CD4-positive, alpha-beta T cell treated with Interleukin-12 subunit alpha and Interleukin-12 subunit beta, for 1 hour (primary cell): Measurements from ENCODE around the gene COL27A1.

Experiments used
- DNase-seq: peaks from one replicate; pipeline ENCODE4 v3.0.0-alpha.2; 2020

Gene COL27A1

GRCh38 chr9:114149765-114150340, 5.5 kb upstream of the COL27A1 start:
- no peak for DNase-seq

GRCh38 chr9:114150608-114151007, 4.7 kb upstream of the COL27A1 start:
- DNase-seq = no peak

- DNase-seq = no peak
Measured at GRCh38 chr9:114151426-114151956, 3.8 kb upstream of the COL27A1 start.

GRCh38 chr9:114153761-114154599, 1.4 kb upstream of the COL27A1 start:
- DNase-seq = no peak

- no peak for DNase-seq
Measured at GRCh38 chr9:114154600-114155102, 686 bp upstream of the COL27A1 start.

- DNase-seq = peak; percentile 15
Measured at GRCh38 chr9:114155995-114156656, 789 bp downstream of the COL27A1 start.

GRCh38 chr9:114156657-114157421, 1.5 kb downstream of the COL27A1 start:
- no peak for DNase-seq

GRCh38 chr9:114157516-114158176, 2.3 kb downstream of the COL27A1 start:
- DNase-seq = no peak

GRCh38 chr9:114158482-114159130, 3.3 kb downstream of the COL27A1 start:
- no peak for DNase-seq

GRCh38 chr9:114159691-114160090, 4.4 kb downstream of the COL27A1 start:
- DNase-seq = no peak

- DNase-seq = no peak
Measured at GRCh38 chr9:114161513-114161912, 6.2 kb downstream of the COL27A1 start.

GRCh38 chr9:114163517-114163951, 8.2 kb downstream of the COL27A1 start:
- no peak for DNase-seq

- DNase-seq = no peak
Measured at GRCh38 chr9:114164191-114164794, 9.0 kb downstream of the COL27A1 start.

GRCh38 chr9:114165407-114166102, 10.2 kb downstream of the COL27A1 start:
- DNase-seq = no peak

- no peak for DNase-seq
Measured at GRCh38 chr9:114166103-114166470, 10.8 kb downstream of the COL27A1 start.

GRCh38 chr9:114166614-114167572, 11.6 kb downstream of the COL27A1 start:
- DNase-seq = no peak

- DNase-seq = no peak
Measured at GRCh38 chr9:114167591-114168091, 12.3 kb downstream of the COL27A1 start.

- DNase-seq = no peak
Measured at GRCh38 chr9:114168281-114169028, 13.1 kb downstream of the COL27A1 start.
